NCI-H69 (cell line): ENCODE data around the gene MBOAT2.

ENCODE experiments used
- DNase-seq: peaks from one replicate; lab custom pipeline; 2025; lab: John Stamatoyannopoulos, UW

The MBOAT2 gene

GRCh38 chr2:8858910-8859309 is 144.6 kb downstream of the MBOAT2 start:
- no peak for DNase-seq

GRCh38 chr2:8858264-8858663 is 145.2 kb downstream of the MBOAT2 start:
- DNase-seq, result no peak

GRCh38 chr2:8857709-8858108 is 145.8 kb downstream of the MBOAT2 start:
- DNase-seq, result no peak

GRCh38 chr2:8856176-8856575 is 147.3 kb downstream of the MBOAT2 start:
- no peak for DNase-seq

- no peak for DNase-seq
These were observed 148.5 kb downstream of the MBOAT2 start for GRCh38 chr2:8855010-8855409.

GRCh38 chr2:8853426-8853825 is 150.1 kb downstream of the MBOAT2 start:
- DNase-seq, result no peak

GRCh38 chr2:8851811-8852560 is 151.5 kb downstream of the MBOAT2 start:
- DNase-seq, result no peak

GRCh38 chr2:8850845-8851487 is 152.5 kb downstream of the MBOAT2 start:
- no peak for DNase-seq

- no peak for DNase-seq
These were observed 154.2 kb downstream of the MBOAT2 start for GRCh38 chr2:8849327-8849726.

GRCh38 chr2:8848328-8849100 is 155.0 kb downstream of the MBOAT2 start:
- no peak for DNase-seq

GRCh38 chr2:8847400-8847799 is 156.1 kb downstream of the MBOAT2 start:
- DNase-seq, result no peak

- no peak for DNase-seq
These were observed 161.6 kb downstream of the MBOAT2 start for GRCh38 chr2:8841932-8842331.

- peak; percentile 10 for DNase-seq
These were observed 162.9 kb downstream of the MBOAT2 start for GRCh38 chr2:8840475-8841091.

GRCh38 chr2:8839189-8839965 is 164.1 kb downstream of the MBOAT2 start:
- no peak for DNase-seq

- DNase-seq, result no peak
These were observed 165.7 kb downstream of the MBOAT2 start for GRCh38 chr2:8837795-8838140.

- peak; percentile 89 for DNase-seq
These were observed 166.3 kb downstream of the MBOAT2 start, which contains the start of gene KIDINS220 for GRCh38 chr2:8836971-8837794. KIDINS220 (minus strand) TSS chr2:8837613; CDS start chr2:8827093, 10,520 bp downstream.

GRCh38 chr2:8835279-8835678 is 168.2 kb downstream of the MBOAT2 start:
- DNase-seq, result no peak

- DNase-seq, result no peak
These were observed 169.6 kb downstream of the MBOAT2 start for GRCh38 chr2:8833853-8834252.

GRCh38 chr2:8831516-8831915 is 172.0 kb downstream of the MBOAT2 start:
- no peak for DNase-seq

- DNase-seq, result no peak
These were observed 175.8 kb downstream of the MBOAT2 start for GRCh38 chr2:8827729-8828128.

- no peak for DNase-seq
These were observed 181.3 kb downstream of the MBOAT2 start for GRCh38 chr2:8822218-8822617.
